Prostate gland (tissue), 2 donors: Measurements from ENCODE around the gene MUCL1. TPM values are rescaled to one million over a fixed set of nuclear protein-coding genes. Genes with fewer than 3 reads are reported as not detected.

Experiments used
- DNase-seq: peaks from one replicate; pipeline ENCODE4 v3.0.0-alpha.2; 2019; ENCODE audit warnings: low spot score
- H3K27ac ChIP-seq, 2 donors: fragments of 200-600 bp; sonication (generic); 2 replicates each; pipeline ENCODE4 v1.5.1; 2017 to 2019
- H3K27me3 ChIP-seq: fragments of 200-600 bp; sonication (generic); replicated peaks from 2 replicates; pipeline ENCODE4 v1.5.1; 2019; ENCODE audit not compliant: insufficient read depth
- H3K36me3 ChIP-seq, 2 donors: fragments of 200-600 bp; sonication (generic); 1 replicate in 1 of 2; 2 replicates in 1 of 2; pipeline versions ENCODE4 v1.5.1 to v1.8.1; 2017 to 2019
- H3K4me1 ChIP-seq: fragments of 200-600 bp; sonication (generic); replicated peaks from 2 replicates; pipeline ENCODE4 v1.5.1; 2019
- H3K4me3 ChIP-seq, 2 donors: fragments of 200-600 bp; sonication (generic); 2 replicates each; pipeline ENCODE4 v1.5.1; 2017 to 2019
- H3K9me3 ChIP-seq: fragments of 200-600 bp; sonication (generic); 2 replicates; pipeline ENCODE4 v1.5.1; 2017
- CTCF ChIP-seq, 4 experiments: fragments of 200-600 bp in 2 of 4; fragments of 450-650 bp in 2 of 4; sonication (generic) in 2 of 4; IDR thresholded peaks; 1 replicate in 3 of 4; 2 replicates in 1 of 4; pipeline ENCODE4 v1.5.1; 2016 to 2019; ENCODE audit warnings: antibody characterized with exemption in 4 of 4, mild to moderate bottlenecking in 2 of 4, moderate library complexity in 2 of 4
- POLR2A ChIP-seq: fragments of 450-650 bp; IDR thresholded peaks from one replicate; pipeline ENCODE4 v1.6.1; 2016; ENCODE audit warnings: antibody characterized with exemption, mild to moderate bottlenecking
- POLR2AphosphoS5 ChIP-seq: sonication (generic); formaldehyde crosslinking; IDR thresholded peaks from one replicate; pipeline ENCODE4 v1.6.1; 2017; ENCODE audit warnings: antibody characterized with exemption
- WGBS: methylation state at CpG from one replicate; pipeline ENCODE4 v1.1.5; 2018; 5-methylcytosine and 5-hydroxymethylcytosine counted together
- intact Hi-C: fragments of 100-400 bp; cut with DNase I; formaldehyde crosslinking; loops from one replicate; pipeline ENCODE4 v1.14.2; 2022
- total RNA-seq, 2 donors: library from RNA; depleted of rRNA; stranded (reverse); fragments of >200 nt; gene quantifications; one replicate each; pipeline ENCODE4 v1.1.0, GENCODE V29; 2016

MUCL1 gene
- total RNA-seq, 2 donors from 2014 or later, result not detected

GRCh38 chr12:54861927-54862326, 7.6 kb downstream of the MUCL1 start:
- no peaks in the 10 kb centered on the region for H3K4me1 ChIP-seq
- no peaks in the 10 kb centered on the region for H3K36me3 ChIP-seq
- intact Hi-C loops, result no loop called here
- H3K27ac ChIP-seq, result no peak overlapping the region
- no peak overlapping the region for H3K4me3 ChIP-seq
- WGBS, result 72% methylated on average over 1 of the region's 1 CpG
- no peaks in the 10 kb centered on the region for H3K27me3 ChIP-seq
- TF ChIP-seq POLR2AphosphoS5, result no peak
- TF ChIP-seq POLR2A, result no peak
- TF ChIP-seq CTCF (IDR thresholded peaks at IDR 0.05), result no peak
- H3K9me3 ChIP-seq, result no peaks in the 10 kb centered on the region
- no peak for DNase-seq

GRCh38 chr12:54863948-54864618, 9.8 kb downstream of the MUCL1 start:
- Histone ChIP-seq H3K27ac (no peak overlapping the region), H3K27me3 (no peaks in the 10 kb centered on the region), H3K4me1 (no peaks in the 10 kb centered on the region), H3K36me3 (no peaks in the 10 kb centered on the region), H3K9me3 (no peaks in the 10 kb centered on the region), H3K4me3 (no peak overlapping the region)
- TF ChIP-seq POLR2AphosphoS5 (no peak), CTCF (IDR thresholded peaks at IDR 0.05) (no peak), POLR2A (no peak)
- WGBS, result 29% methylated on average over 1 of the region's 1 CpG
- no peak for DNase-seq
- intact Hi-C loops, result no loop called here

GRCh38 chr12:54865683-54866324, 11.5 kb downstream of the MUCL1 start:
- WGBS, result 90% methylated on average over 4 of the region's 4 CpGs

GRCh38 chr12:54868690-54869089, 14.4 kb downstream of the MUCL1 start:
- TF ChIP-seq POLR2AphosphoS5 (no peak), POLR2A (no peak), CTCF (IDR thresholded peaks at IDR 0.05) (no peak)
- H3K4me3 ChIP-seq, result no peak overlapping the region
- no peak overlapping the region for H3K27ac ChIP-seq
- no peaks in the 10 kb centered on the region for H3K4me1 ChIP-seq
- H3K27me3 ChIP-seq, result no peaks in the 10 kb centered on the region
- WGBS, result 82% methylated on average over 2 of the region's 2 CpGs
- H3K9me3 ChIP-seq, result no peaks in the 10 kb centered on the region
- intact Hi-C loops, result no loop called here
- no peaks in the 10 kb centered on the region for H3K36me3 ChIP-seq
- no peak for DNase-seq

More at GRCh38 chr12:54865683-54866324, 11.5 kb downstream of the MUCL1 start:
- H3K36me3 ChIP-seq, result no peaks in the 10 kb centered on the region
- H3K9me3 ChIP-seq, result no peaks in the 10 kb centered on the region
- H3K27ac ChIP-seq, result no peak overlapping the region
- H3K4me1 ChIP-seq, result no peaks in the 10 kb centered on the region
- H3K4me3 ChIP-seq, result no peak overlapping the region
- no peaks in the 10 kb centered on the region for H3K27me3 ChIP-seq
- DNase-seq, result no peak
- TF ChIP-seq POLR2AphosphoS5 (no peak), CTCF (IDR thresholded peaks at IDR 0.05) (no peak), POLR2A (no peak)
- intact Hi-C loops, result no loop called here

GRCh38 chr12:54870048-54870447, 15.7 kb downstream of the MUCL1 start:
- no peak for TF ChIP-seq CTCF (IDR thresholded peaks at IDR 0.05)
- TF ChIP-seq POLR2AphosphoS5, result no peak
- no peak for TF ChIP-seq POLR2A
- Histone ChIP-seq H3K36me3 (no peaks in the 10 kb centered on the region), H3K9me3 (no peaks in the 10 kb centered on the region), H3K27me3 (no peaks in the 10 kb centered on the region), H3K4me3 (no peak overlapping the region), H3K27ac (no peak overlapping the region), H3K4me1 (no peaks in the 10 kb centered on the region)
- intact Hi-C loops, result no loop called here
- 54% methylated on average over 1 of the region's 1 CpG for WGBS
- DNase-seq, result no peak
